ENCODE measurements around the gene ARMC7.

- TF ChIP-seq POLR2A (IDR thresholded peaks at IDR 0.05; ENCODE audit: low read depth, low read length), result no peak
- no peak for TF ChIP-seq POLR2AphosphoS5 (IDR thresholded peaks at IDR 0.05; ENCODE audit: low read depth, low read length)
Measured at GRCh38 chr17:75146592-75146991, 36.8 kb downstream of the ARMC7 start.
